ENCODE data around the gene PIN1. TPM values are rescaled to one million over a fixed set of nuclear protein-coding genes. Genes with fewer than 3 reads are reported as not detected.
"Not testable (repeated sequence)": the region's sequence is repeated elsewhere in the genome, so short reads cannot be mapped to it uniquely, and the experiment has no call there.

The PIN1 gene
- total RNA-seq, 1 donor from 2014 or later, result 57.0 TPM

GRCh38 chr19:9808855-9809824, 26.0 kb upstream of the PIN1 start:
- no peaks in the 10 kb centered on the region for H3K9me3 ChIP-seq
- peaks cover 72% of the 10 kb centered on the region for H3K36me3 ChIP-seq
- H3K4me1 ChIP-seq, result no peaks in the 10 kb centered on the region

GRCh38 chr19:9811139-9811538, 24.0 kb upstream of the PIN1 start:
- no peaks in the 10 kb centered on the region for H3K4me1 ChIP-seq
- no peaks in the 10 kb centered on the region for H3K9me3 ChIP-seq
- intact Hi-C loops (cut with DNase I), result no loop called here
- peaks cover 67% of the 10 kb centered on the region for H3K36me3 ChIP-seq
- no peak overlapping the region for H3K27ac ChIP-seq
- no peak for DNase-seq
- no peaks in the 10 kb centered on the region for H3K27me3 ChIP-seq (ENCODE audit: low read depth)
- peak in 1 of 2 donors; percentile 23 for ATAC-seq
- H3K4me3 ChIP-seq, result no peak overlapping the region
- TF ChIP-seq CTCF (IDR thresholded peaks at IDR 0.05), result no peak

More at GRCh38 chr19:9808855-9809824, 26.0 kb upstream of the PIN1 start:
- H3K27me3 ChIP-seq (ENCODE audit: low read depth), result no peaks in the 10 kb centered on the region
- intact Hi-C loops (cut with DNase I), result no loop called here
- ATAC-seq (no peak), DNase-seq (no peak)
- no peak overlapping the region for H3K4me3 ChIP-seq
- H3K27ac ChIP-seq, result no peak overlapping the region
- TF ChIP-seq CTCF (IDR thresholded peaks at IDR 0.05), result no peak

- intact Hi-C loops (cut with DNase I), result no loop called here
- Histone ChIP-seq H3K27ac (peak overlapping the region; percentile 97), H3K36me3 (peaks cover 20% of the 10 kb centered on the region), H3K4me1 (peaks cover 18% of the 10 kb centered on the region), H3K9me3 (no peaks in the 10 kb centered on the region), H3K4me3 (peak overlapping the region; percentile 89), H3K27me3 (ENCODE audit: low read depth) (no peaks in the 10 kb centered on the region)
- TF ChIP-seq CTCF (IDR thresholded peaks at IDR 0.05), result no peak
- ATAC-seq, result peak in 1 of 2 donors; percentile 0
- DNase-seq, result no peak
Measured at GRCh38 chr19:9818175-9818733, 16.9 kb upstream of the PIN1 start.

GRCh38 chr19:9818734-9819595, 16.2 kb upstream of the PIN1 start, which contains the start of gene FBXL12:
Gene FBXL12 (minus strand): TSS chr19:9819079. CDS start chr19:9818813, 266 bp downstream.
- H3K4me3 ChIP-seq, result peak within 1 kb of the TSS; percentile 89
- no peaks in the 10 kb centered on the region for H3K27me3 ChIP-seq (ENCODE audit: low read depth)
- intact Hi-C loops (cut with DNase I), result no loop called here
- ATAC-seq (peak; percentile 96 to 98), DNase-seq (peak; percentile 100)
- peaks cover 18% of the 10 kb centered on the region for H3K4me1 ChIP-seq
- H3K27ac ChIP-seq, result peak within 1 kb of the TSS; percentile 97
- TF ChIP-seq CTCF (IDR thresholded peaks at IDR 0.05), result no peak
- peaks cover 12% of the 10 kb centered on the region for H3K36me3 ChIP-seq
- H3K9me3 ChIP-seq, result no peaks in the 10 kb centered on the region

GRCh38 chr19:9819596-9819909, 15.6 kb upstream of the PIN1 start:
- no peaks in the 10 kb centered on the region for H3K9me3 ChIP-seq
- H3K4me1 ChIP-seq, result peaks cover 18% of the 10 kb centered on the region
- peaks cover 8% of the 10 kb centered on the region for H3K36me3 ChIP-seq
- intact Hi-C loops (cut with DNase I), result no loop called here
- TF ChIP-seq CTCF (IDR thresholded peaks at IDR 0.05), result no peak
- peak overlapping the region; percentile 36 for H3K4me3 ChIP-seq
- ATAC-seq (no peak), DNase-seq (no peak)
- peak overlapping the region; percentile 37 for H3K27ac ChIP-seq
- no peaks in the 10 kb centered on the region for H3K27me3 ChIP-seq (ENCODE audit: low read depth)

GRCh38 chr19:9820034-9820433, 15.1 kb upstream of the PIN1 start:
- ATAC-seq; DNase-seq; H3K27me3 ChIP-seq (ENCODE audit: low read depth); intact Hi-C loops (cut with DNase I); H3K9me3 ChIP-seq; H3K36me3 ChIP-seq: not testable (repeated sequence)
- Histone ChIP-seq H3K27ac (peak overlapping the region; percentile 37), H3K4me3 (peak overlapping the region; percentile 36), H3K4me1 (peaks cover 18% of the 10 kb centered on the region)
